ENCODE results near the gene ERI2. TPM values are rescaled to one million over a fixed set of nuclear protein-coding genes. Genes with fewer than 3 reads are reported as not detected.
A peak's percentile ranks its signal among the peaks of the same experiment; 100 is the strongest.

Gene ERI2
- total RNA-seq, 4 donors from 2014 or later, result 11.0 to 21.8 (median 18.0) TPM

GRCh38 chr16:20851601-20852000 is 45.3 kb upstream of the ERI2 start:
- peak; percentile 88 to 91 for DNase-seq (ENCODE audit: low spot score in 2 of 2)
- Histone ChIP-seq H3K27me3 (no peaks in the 10 kb centered on the region), H3K9me3 (no peaks in the 10 kb centered on the region), H3K27ac (peak overlapping the region; percentile 91), H3K4me3 (no peak overlapping the region), H3K4me1 (peaks cover 56% of the 10 kb centered on the region), H3K36me3 (no peaks in the 10 kb centered on the region)
- 24% methylated on average over 2 of the region's 2 CpGs for WGBS
- TF ChIP-seq POLR2AphosphoS5 (IDR thresholded peaks at IDR 0.05) (peak in 2 of 3 donors; percentile 97 to 98), CTCF (IDR thresholded peaks at IDR 0.05) (no peak), EP300 (IDR thresholded peaks at IDR 0.05) (peak; percentile 44), POLR2A (IDR thresholded peaks at IDR 0.05) (no peak)

- Histone ChIP-seq H3K4me1 (peaks cover 52% of the 10 kb centered on the region), H3K36me3 (no peaks in the 10 kb centered on the region), H3K27ac (peak overlapping the region; percentile 91), H3K4me3 (no peak overlapping the region), H3K9me3 (no peaks in the 10 kb centered on the region), H3K27me3 (no peaks in the 10 kb centered on the region)
- TF ChIP-seq POLR2AphosphoS5 (IDR thresholded peaks at IDR 0.05) (no peak), POLR2A (IDR thresholded peaks at IDR 0.05) (no peak), EP300 (IDR thresholded peaks at IDR 0.05) (no peak), CTCF (IDR thresholded peaks at IDR 0.05) (no peak)
- DNase-seq (ENCODE audit: low spot score in 2 of 2), result no peak
- WGBS, result 42% methylated on average over 3 of the region's 3 CpGs
Observed at GRCh38 chr16:20850981-20851380, 44.7 kb upstream of the ERI2 start.

- H3K9me3 ChIP-seq, result no peaks in the 10 kb centered on the region
- H3K27me3 ChIP-seq, result no peaks in the 10 kb centered on the region
- DNase-seq (ENCODE audit: low spot score in 2 of 2), result peak; percentile 81 to 86
- no peak overlapping the region for H3K4me3 ChIP-seq
- H3K27ac ChIP-seq, result peak overlapping the region; percentile 91
- TF ChIP-seq POLR2AphosphoS5 (IDR thresholded peaks at IDR 0.05) (no peak), CTCF (IDR thresholded peaks at IDR 0.05) (peak; percentile 94 to 96)
- no peaks in the 10 kb centered on the region for H3K36me3 ChIP-seq
- WGBS, result 32% methylated on average over 6 of the region's 6 CpGs
- peaks cover 52% of the 10 kb centered on the region for H3K4me1 ChIP-seq
Observed at GRCh38 chr16:20849589-20850390, 43.5 kb upstream of the ERI2 start.

- no peaks in the 10 kb centered on the region for H3K9me3 ChIP-seq
- no peak for TF ChIP-seq CTCF (IDR thresholded peaks at IDR 0.05)
- no peak for TF ChIP-seq POLR2A (IDR thresholded peaks at IDR 0.05)
- TF ChIP-seq POLR2AphosphoS5 (IDR thresholded peaks at IDR 0.05), result no peak
- no peak for TF ChIP-seq EP300 (IDR thresholded peaks at IDR 0.05)
- H3K4me1 ChIP-seq, result peaks cover 31% of the 10 kb centered on the region
- H3K36me3 ChIP-seq, result no peaks in the 10 kb centered on the region
- no peak for DNase-seq (ENCODE audit: low spot score in 2 of 2)
- 91% methylated on average over 2 of the region's 2 CpGs for WGBS
- H3K4me3 ChIP-seq, result no peak overlapping the region
- no peak overlapping the region for H3K27ac ChIP-seq
- no peaks in the 10 kb centered on the region for H3K27me3 ChIP-seq
Observed at GRCh38 chr16:20847550-20847949, 41.3 kb upstream of the ERI2 start.

GRCh38 chr16:20846551-20846950 is 40.3 kb upstream of the ERI2 start:
- H3K4me3 ChIP-seq, result no peak overlapping the region

More at GRCh38 chr16:20846551-20846950, 40.3 kb upstream of the ERI2 start:
- Histone ChIP-seq H3K9me3 (no peaks in the 10 kb centered on the region), H3K4me1 (peaks cover 21% of the 10 kb centered on the region), H3K36me3 (no peaks in the 10 kb centered on the region), H3K27me3 (no peaks in the 10 kb centered on the region), H3K27ac (no peak overlapping the region)
- TF ChIP-seq POLR2A (IDR thresholded peaks at IDR 0.05), result no peak
- no peak for TF ChIP-seq POLR2AphosphoS5 (IDR thresholded peaks at IDR 0.05)
- no peak for TF ChIP-seq EP300 (IDR thresholded peaks at IDR 0.05)
- TF ChIP-seq CTCF (IDR thresholded peaks at IDR 0.05), result no peak
- no peak for DNase-seq (ENCODE audit: low spot score in 2 of 2)
